Mucosa of rectum (tissue), 2 donors: Measurements from ENCODE around the gene ZSCAN5C.

ENCODE experiments used
- H3K27ac ChIP-seq, 2 donors: one replicate each; pipeline ENCODE4 v1.7.0; 2013; ENCODE audit warnings: inconsistent platforms in 2 of 2, low read depth in 2 of 2, low read length in 2 of 2
- H3K27me3 ChIP-seq, 2 donors: one replicate each; pipeline ENCODE4 v1.7.0; 2013; ENCODE audit warnings: low read length in 2 of 2; ENCODE audit not compliant: control insufficient read depth in 2 of 2, insufficient read depth in 2 of 2
- H3K36me3 ChIP-seq, 2 donors: one replicate each; pipeline ENCODE4 v1.7.0; 2013; ENCODE audit warnings: low read length in 2 of 2; ENCODE audit not compliant: control insufficient read depth in 2 of 2, insufficient read depth in 2 of 2
- H3K4me1 ChIP-seq, 2 donors: one replicate each; pipeline ENCODE4 v1.7.0; 2013; ENCODE audit warnings: low read length in 2 of 2, mild to moderate bottlenecking in 1 of 2; ENCODE audit not compliant: control insufficient read depth in 2 of 2, insufficient read depth in 2 of 2
- H3K4me3 ChIP-seq, 2 donors: one replicate each; pipeline ENCODE4 v1.7.0; 2013; ENCODE audit warnings: low read length in 2 of 2
- H3K9ac ChIP-seq, 2 donors: one replicate each; pipeline ENCODE4 v1.7.0; 2013; ENCODE audit warnings: low read length in 2 of 2, low read depth in 1 of 2, mild to moderate bottlenecking in 1 of 2
- H3K9me3 ChIP-seq, 2 donors: one replicate each; pipeline ENCODE4 v1.7.0; 2013; ENCODE audit warnings: low read length in 2 of 2; ENCODE audit not compliant: control insufficient read depth in 2 of 2
- donor health status: healthy.
- donor health status: Normal muscosa, but diverticular disease.

The ZSCAN5C gene

DNA sequence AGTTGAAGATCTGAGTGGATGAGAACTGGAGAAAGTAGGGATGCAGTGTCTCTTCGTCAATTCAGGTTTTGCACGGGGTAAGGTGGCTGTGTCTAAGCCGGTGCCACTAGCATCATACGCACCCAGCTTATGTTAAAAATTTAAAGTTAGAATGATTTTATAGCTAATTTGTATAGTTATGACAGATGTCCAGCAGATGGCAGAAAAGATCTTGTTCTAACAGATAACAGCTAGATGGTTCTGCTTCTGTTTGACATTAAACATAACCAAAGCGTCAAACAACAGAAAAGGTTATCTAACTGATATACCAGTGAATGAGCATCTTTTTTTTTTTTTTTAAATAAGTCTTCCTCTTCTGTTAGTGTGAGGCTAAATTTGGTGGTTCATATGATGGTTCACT, 51.7 kb downstream of the ZSCAN5C start:
- no peaks in the 10 kb centered on the region for H3K9me3 ChIP-seq
- no peak overlapping the region for H3K9ac ChIP-seq
- H3K27me3 ChIP-seq = no peaks in the 10 kb centered on the region
- no peaks in the 10 kb centered on the region for H3K36me3 ChIP-seq
- no peak overlapping the region for H3K4me3 ChIP-seq
- H3K4me1 ChIP-seq = no peaks in the 10 kb centered on the region
- H3K27ac ChIP-seq = no peak overlapping the region

DNA sequence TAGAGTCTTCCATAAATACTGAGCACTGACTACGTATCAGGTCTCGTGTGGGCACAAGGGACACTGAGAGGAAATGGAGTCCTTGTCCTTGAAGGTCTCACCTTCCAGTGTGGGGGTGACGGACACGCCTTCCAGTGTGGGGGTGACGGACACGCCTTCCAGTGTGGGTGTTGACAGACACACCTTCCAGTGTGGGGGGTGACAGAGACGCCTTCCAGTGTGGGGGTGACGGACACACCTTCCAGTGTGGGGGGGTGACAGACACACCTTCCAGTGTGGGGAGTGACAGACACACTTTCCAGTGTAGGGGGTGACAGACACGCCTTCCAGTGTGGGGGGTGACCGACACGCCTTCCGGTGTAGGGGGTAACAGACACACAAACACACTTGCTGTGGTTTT, 56.2 kb downstream of the ZSCAN5C start:
- Histone ChIP-seq H3K9me3 (no peaks in the 10 kb centered on the region), H3K27me3 (no peaks in the 10 kb centered on the region), H3K9ac (no peak overlapping the region), H3K4me3 (no peak overlapping the region), H3K27ac (no peak overlapping the region), H3K36me3 (no peaks in the 10 kb centered on the region), H3K4me1 (no peaks in the 10 kb centered on the region)
